Measurements from ENCODE around the gene CLPSL1.

Gene CLPSL1

GRCh38 chr6:35811699-35811995 is 30.8 kb downstream of the CLPSL1 start:
- no peaks in the 10 kb centered on the region for H3K36me3 Mint-ChIP-seq (ENCODE audit: low read depth)
- H3K4me1 Mint-ChIP-seq: peaks cover 7% of the 10 kb centered on the region
- H3K9me3 Mint-ChIP-seq: peaks cover 4% of the 10 kb centered on the region
- no peak overlapping the region for H3K27ac Mint-ChIP-seq
- no peak overlapping the region for H3K4me3 Mint-ChIP-seq
- H3K27me3 Mint-ChIP-seq (ENCODE audit: low read depth): peaks cover 8% of the 10 kb centered on the region
- TF ChIP-seq CTCF (IDR thresholded peaks at IDR 0.05; ENCODE audit: unreplicated experiment in 3 of 3): no peak

GRCh38 chr6:35817515-35817914 is 36.7 kb downstream of the CLPSL1 start:
- H3K9me3 Mint-ChIP-seq: peaks cover 7% of the 10 kb centered on the region
- H3K4me1 Mint-ChIP-seq: no peaks in the 10 kb centered on the region
- H3K36me3 Mint-ChIP-seq (ENCODE audit: low read depth): no peaks in the 10 kb centered on the region
- H3K27me3 Mint-ChIP-seq (ENCODE audit: low read depth): no peaks in the 10 kb centered on the region
- TF ChIP-seq CTCF (IDR thresholded peaks at IDR 0.05; ENCODE audit: unreplicated experiment in 3 of 3): no peak
- H3K4me3 Mint-ChIP-seq: no peak overlapping the region
- H3K27ac Mint-ChIP-seq: no peak overlapping the region

- no peaks in the 10 kb centered on the region for H3K27me3 Mint-ChIP-seq (ENCODE audit: low read depth)
- peaks cover 2% of the 10 kb centered on the region for H3K9me3 Mint-ChIP-seq
- H3K27ac Mint-ChIP-seq: no peak overlapping the region
- H3K4me3 Mint-ChIP-seq: no peak overlapping the region
- no peaks in the 10 kb centered on the region for H3K4me1 Mint-ChIP-seq
- no peak for TF ChIP-seq CTCF (IDR thresholded peaks at IDR 0.05; ENCODE audit: unreplicated experiment in 3 of 3)
- H3K36me3 Mint-ChIP-seq (ENCODE audit: low read depth): no peaks in the 10 kb centered on the region
Measured at GRCh38 chr6:35823601-35824000, 42.8 kb downstream of the CLPSL1 start.

DNA sequence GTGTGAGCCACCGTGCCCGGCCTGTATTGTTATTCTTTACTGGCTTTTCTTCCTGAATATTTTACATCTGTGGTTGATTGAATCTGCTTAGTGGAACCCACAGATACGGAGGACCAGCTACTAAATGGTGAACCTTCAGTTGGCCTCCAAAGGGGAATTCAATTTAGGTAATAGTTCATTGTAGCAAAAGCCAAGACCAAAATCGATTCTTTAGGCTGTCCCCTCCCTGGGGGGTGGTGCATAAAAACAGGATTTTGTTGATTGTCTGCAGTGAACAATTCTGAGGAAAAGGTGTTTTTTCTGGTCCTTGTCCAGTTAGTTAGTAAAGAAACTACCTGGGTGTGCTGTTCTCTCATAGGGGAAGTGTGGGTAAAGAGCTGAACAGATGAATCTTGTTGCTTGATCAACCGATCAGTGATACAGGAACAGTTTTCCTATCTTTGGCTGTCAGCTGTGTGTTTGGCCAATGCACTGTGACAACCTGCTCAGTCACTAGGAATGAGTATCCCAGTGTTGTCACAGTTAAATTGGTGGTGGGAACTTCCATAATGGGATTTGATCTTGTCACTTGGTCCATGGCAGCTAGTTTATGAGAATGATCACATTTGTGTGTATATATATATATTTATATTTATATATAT is 43.9 kb downstream of the CLPSL1 start:
- H3K27me3 Mint-ChIP-seq (ENCODE audit: low read depth): no peaks in the 10 kb centered on the region
- H3K4me3 Mint-ChIP-seq: no peak overlapping the region
- no peaks in the 10 kb centered on the region for H3K4me1 Mint-ChIP-seq
- H3K9me3 Mint-ChIP-seq: peaks cover 2% of the 10 kb centered on the region
- H3K27ac Mint-ChIP-seq: no peak overlapping the region
- no peaks in the 10 kb centered on the region for H3K36me3 Mint-ChIP-seq (ENCODE audit: low read depth)
- no peak for TF ChIP-seq CTCF (IDR thresholded peaks at IDR 0.05; ENCODE audit: unreplicated experiment in 3 of 3)

DNA sequence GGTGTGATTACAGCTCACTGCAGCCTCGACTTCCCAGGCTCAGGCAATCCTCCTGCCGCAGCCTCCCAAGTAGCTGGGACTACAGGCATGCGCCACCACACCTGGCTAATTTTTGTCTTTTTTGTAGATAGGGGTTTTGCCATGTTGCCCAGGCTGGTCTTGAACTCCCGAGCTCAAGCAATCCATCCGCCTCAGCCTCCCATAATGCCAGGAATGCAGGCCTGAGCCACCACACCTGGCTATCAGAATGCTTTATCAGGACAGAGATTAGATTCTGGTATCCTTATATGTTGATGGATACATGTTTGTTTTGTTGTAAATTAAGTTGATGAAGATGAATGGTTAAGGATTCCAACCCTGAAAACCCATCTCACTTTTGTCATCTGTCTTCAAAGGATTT is 48.5 kb downstream of the CLPSL1 start:
- H3K27ac Mint-ChIP-seq: no peak overlapping the region
- peaks cover 13% of the 10 kb centered on the region for H3K36me3 Mint-ChIP-seq (ENCODE audit: low read depth)
- TF ChIP-seq CTCF (IDR thresholded peaks at IDR 0.05; ENCODE audit: unreplicated experiment in 3 of 3): no peak
- no peaks in the 10 kb centered on the region for H3K27me3 Mint-ChIP-seq (ENCODE audit: low read depth)
- H3K9me3 Mint-ChIP-seq: peaks cover 2% of the 10 kb centered on the region
- H3K4me3 Mint-ChIP-seq: no peak overlapping the region
- no peaks in the 10 kb centered on the region for H3K4me1 Mint-ChIP-seq

- no peaks in the 10 kb centered on the region for H3K27me3 Mint-ChIP-seq (ENCODE audit: low read depth)
- H3K36me3 Mint-ChIP-seq (ENCODE audit: low read depth): peaks cover 31% of the 10 kb centered on the region
- no peaks in the 10 kb centered on the region for H3K4me1 Mint-ChIP-seq
- peak overlapping the region in 1 of 3 experiments; percentile 43 for H3K27ac Mint-ChIP-seq
- TF ChIP-seq CTCF (IDR thresholded peaks at IDR 0.05; ENCODE audit: unreplicated experiment in 3 of 3): no peak
- H3K9me3 Mint-ChIP-seq: peaks cover 2% of the 10 kb centered on the region
- H3K4me3 Mint-ChIP-seq: no peak overlapping the region
Measured at GRCh38 chr6:35831257-35832007, 50.6 kb downstream of the CLPSL1 start.

Data from nephron (organoid).